HepG2 (cell line): Measurements from ENCODE around the gene PTPRF. TPM values are rescaled to one million over a fixed set of nuclear protein-coding genes. Genes with fewer than 3 reads are reported as not detected.

Source experiments
- ARID2 ChIP-seq: sonication (generic); formaldehyde crosslinking; IDR thresholded peaks from 2 replicates; pipeline ENCODE4 v1.8.1; 2022; ENCODE audit warnings: mild to moderate bottlenecking, missing genetic modification reagents, borderline replicate concordance
- ARID3A ChIP-seq: IDR thresholded peaks from 2 replicates; pipeline ENCODE4 v1.6.1; 2012; ENCODE audit warnings: low read depth, low read length, improper control_type of control experiment
- CC2D1A ChIP-seq: sonication (generic); formaldehyde crosslinking; IDR thresholded peaks from 2 replicates; pipeline ENCODE4 v1.8.1; 2023; ENCODE audit warnings: mild to moderate bottlenecking, missing genetic modification reagents
- FOXA1 ChIP-seq, 2 experiments: fragments of 450-650 bp in 1 of 2; sonication (generic) in 1 of 2; formaldehyde crosslinking in 1 of 2; IDR thresholded peaks; 2 replicates each; pipeline versions ENCODE4 v1.4.0 to v1.6.1; 2016 to 2020; ENCODE audit warnings: missing genetic modification reagents in 1 of 2
- FOXK2 ChIP-seq: fragments of 450-650 bp; IDR thresholded peaks from 2 replicates; pipeline ENCODE4 v1.6.1; 2016
- HIC2 ChIP-seq: sonication (generic); formaldehyde crosslinking; IDR thresholded peaks from 2 replicates; pipeline ENCODE4 v1.9.0; 2022; ENCODE audit warnings: low read depth, missing genetic modification reagents
- NFKB2 ChIP-seq: sonication (generic); formaldehyde crosslinking; IDR thresholded peaks from 2 replicates; pipeline ENCODE4 v1.4.0; 2020; ENCODE audit warnings: missing genetic modification reagents, borderline replicate concordance
- RFXANK ChIP-seq: IDR thresholded peaks from 2 replicates; pipeline ENCODE4 v1.6.1; 2016
- RNF2 ChIP-seq: fragments of 450-650 bp; conservative IDR thresholded peaks from 2 replicates; pipeline ENCODE4 v1.6.1; 2016; ENCODE audit warnings: low read depth
- SP4 ChIP-seq: sonication (generic); formaldehyde crosslinking; IDR thresholded peaks from 2 replicates; pipeline ENCODE4 v1.8.1; 2023; ENCODE audit warnings: mild to moderate bottlenecking, missing genetic modification reagents
- ZFP1 ChIP-seq: IDR thresholded peaks from 2 replicates; pipeline ENCODE4 v1.6.1; 2016
- ZNF263 ChIP-seq: sonication (generic); formaldehyde crosslinking; IDR thresholded peaks from 2 replicates; pipeline ENCODE4 v1.4.0; 2020; ENCODE audit warnings: missing genetic modification reagents
- ZNF552 ChIP-seq: sonication (generic); formaldehyde crosslinking; IDR thresholded peaks from 2 replicates; pipeline ENCODE4 v1.9.0; 2022; ENCODE audit warnings: missing genetic modification reagents, mild to moderate bottlenecking, borderline replicate concordance
- ZSCAN5A ChIP-seq: sonication (generic); formaldehyde crosslinking; IDR thresholded peaks from 2 replicates; pipeline ENCODE4 v1.8.0; 2022; ENCODE audit warnings: mild to moderate bottlenecking, missing genetic modification reagents, borderline replicate concordance
- polyA plus RNA-seq, 8 experiments: library from polyadenylated mRNA; depleted of rRNA in 3 of 8; stranded (reverse) in 7 of 8; unstranded in 1 of 8; fragments of >200 nt; fragmentation: Illumina TruSeq in 4 of 8; extraction: Trizol in 4 of 8; gene quantifications; 2 replicates each; pipeline versions ENCODE4 v1.2.1 to v1.2.3, GENCODE V29; 2011 to 2016; ENCODE audit warnings: low read depth in 4 of 8, missing spikeins in 1 of 8, mixed read lengths in 1 of 8; ENCODE audit not compliant: insufficient read depth in 1 of 8
- total RNA-seq, 5 experiments: library from RNA; depleted of rRNA; stranded (reverse); fragments of >200 nt; fragmentation: Illumina TruSeq; extraction: Trizol; gene quantifications; 2 replicates each; pipeline ENCODE4 v1.2.3, GENCODE V29; 2016; ENCODE audit warnings: low read depth in 1 of 5
- TF ChIP-seq, protein P1 (sequence below), 2 experiments: fragments of 450-650 bp in 1 of 2; sonication (generic) in 1 of 2; formaldehyde crosslinking; IDR thresholded peaks; 2 replicates each; pipeline versions ENCODE4 v1.5.0 to v1.8.0; 2020 to 2022; ENCODE audit warnings: mild to moderate bottlenecking in 1 of 2, missing genetic modification reagents in 1 of 2
- TF ChIP-seq, protein P2 (sequence below): sonication (generic); formaldehyde crosslinking; IDR thresholded peaks from 2 replicates; pipeline ENCODE4 v1.8.1; 2023; ENCODE audit warnings: mild to moderate bottlenecking, missing genetic modification reagents, borderline replicate concordance
- TF ChIP-seq, protein P3 (sequence below): IDR thresholded peaks from 2 replicates; pipeline ENCODE4 v1.6.1; 2016; ENCODE audit warnings: missing compliant biosample characterization, missing genetic modification reagents, borderline replicate concordance

Gene PTPRF
- total and polyA plus RNA-seq, 2 of the 13 experiments (the other 11 are each of a cell fraction or from before 2014, with no cell fraction given), result 55.9 to 167 TPM

DNA sequence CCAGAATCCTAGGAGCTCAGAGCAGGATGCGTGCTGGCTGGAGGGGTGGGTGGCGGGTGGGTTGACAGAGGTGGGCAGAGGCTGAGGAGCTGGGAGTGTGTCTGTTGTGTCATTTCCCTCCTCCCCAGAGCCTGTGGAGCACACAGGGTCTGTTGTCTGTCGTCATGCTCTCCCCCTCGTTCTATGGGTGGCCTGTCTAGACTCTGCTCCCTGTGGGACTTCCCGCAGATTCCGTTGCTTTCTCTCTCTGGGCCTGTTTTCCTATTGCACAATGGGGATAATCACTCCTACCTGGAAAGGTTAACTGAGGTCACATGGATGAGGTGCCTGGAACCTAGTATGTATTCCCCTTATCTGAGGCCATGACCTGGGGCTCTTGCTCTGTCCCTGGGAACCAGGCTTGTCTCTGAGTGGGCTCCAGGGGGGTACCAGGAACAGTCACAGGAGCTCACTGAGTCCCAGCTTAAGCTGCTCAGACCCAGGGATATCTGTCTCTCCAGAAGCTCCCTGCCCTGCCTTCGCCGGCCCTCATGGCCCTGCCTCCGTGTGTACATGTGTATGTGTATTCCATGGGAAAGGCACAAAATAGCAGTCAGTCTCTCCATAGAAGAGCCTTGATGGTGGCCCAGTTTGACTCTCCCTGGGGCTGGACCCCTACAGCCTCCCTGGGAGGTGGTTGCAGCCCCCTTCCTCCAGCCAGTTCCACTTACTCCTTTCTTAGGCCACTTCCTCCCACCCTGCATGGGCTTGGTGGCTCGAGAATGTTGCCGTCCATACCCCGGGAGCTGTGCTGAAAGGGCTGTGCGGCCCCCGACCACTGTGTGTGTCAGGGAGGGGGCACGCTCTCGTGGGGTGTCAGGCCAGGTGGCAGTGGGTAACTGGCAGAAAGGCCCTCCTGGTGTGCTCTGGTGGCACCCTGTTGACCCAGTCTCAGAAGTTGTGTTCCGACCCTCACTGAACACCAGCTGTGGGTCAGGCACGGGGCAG, 17.9 kb downstream of the PTPRF start (continued):
- TF ChIP-seq RNF2, result no peak
- TF ChIP-seq, protein P1, sequence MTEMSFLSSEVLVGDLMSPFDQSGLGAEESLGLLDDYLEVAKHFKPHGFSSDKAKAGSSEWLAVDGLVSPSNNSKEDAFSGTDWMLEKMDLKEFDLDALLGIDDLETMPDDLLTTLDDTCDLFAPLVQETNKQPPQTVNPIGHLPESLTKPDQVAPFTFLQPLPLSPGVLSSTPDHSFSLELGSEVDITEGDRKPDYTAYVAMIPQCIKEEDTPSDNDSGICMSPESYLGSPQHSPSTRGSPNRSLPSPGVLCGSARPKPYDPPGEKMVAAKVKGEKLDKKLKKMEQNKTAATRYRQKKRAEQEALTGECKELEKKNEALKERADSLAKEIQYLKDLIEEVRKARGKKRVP (CRISPR knock-in tag; IDR thresholded peaks at IDR 0.05), result peak in 1 of 2 experiments; percentile 80; a peak in 2 of 4 replicates
- 0 out of 2 replicates have a peak, but pooled peaks have one; percentile 75 for TF ChIP-seq ZSCAN5A (CRISPR knock-in tag)
- TF ChIP-seq HIC2, result peak; percentile 72; the same call in 1 of the 2 replicates
- TF ChIP-seq RFXANK (CRISPR knock-in tag), result no peak; the same call in 1 of the 2 replicates
- peak; percentile 98 for TF ChIP-seq ZNF263 (CRISPR knock-in tag)
- TF ChIP-seq SP4, result peak; percentile 73
- TF ChIP-seq FOXA1 (IDR thresholded peaks at IDR 0.05), result no peak
- TF ChIP-seq FOXA1 (CRISPR knock-in tag; IDR thresholded peaks at IDR 0.05), result peak; percentile 89
- peak; percentile 56; the same call in 1 of the 2 replicates for TF ChIP-seq ARID3A
- peak; percentile 79; the same call in 1 of the 2 replicates for TF ChIP-seq FOXK2
- TF ChIP-seq ZNF552 (CRISPR knock-in tag), result 0 out of 2 replicates have a peak, but pooled peaks have one; percentile 32
- TF ChIP-seq ARID2, result 0 out of 2 replicates have a peak, but pooled peaks have one; percentile 59
- TF ChIP-seq, protein P2, sequence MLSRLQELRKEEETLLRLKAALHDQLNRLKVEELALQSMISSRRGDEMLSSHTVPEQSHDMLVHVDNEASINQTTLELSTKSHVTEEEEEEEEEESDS, result peak; percentile 79; the same call in 1 of the 2 replicates
- peak; percentile 12; the same call in 1 of the 2 replicates for TF ChIP-seq NFKB2 (CRISPR knock-in tag)
- TF ChIP-seq CC2D1A (CRISPR knock-in tag), result 0 out of 2 replicates have a peak, but pooled peaks have one; percentile 64
- peak; percentile 71; the same call in 1 of the 2 replicates for TF ChIP-seq ZFP1 (CRISPR knock-in tag)
- TF ChIP-seq, protein P3, sequence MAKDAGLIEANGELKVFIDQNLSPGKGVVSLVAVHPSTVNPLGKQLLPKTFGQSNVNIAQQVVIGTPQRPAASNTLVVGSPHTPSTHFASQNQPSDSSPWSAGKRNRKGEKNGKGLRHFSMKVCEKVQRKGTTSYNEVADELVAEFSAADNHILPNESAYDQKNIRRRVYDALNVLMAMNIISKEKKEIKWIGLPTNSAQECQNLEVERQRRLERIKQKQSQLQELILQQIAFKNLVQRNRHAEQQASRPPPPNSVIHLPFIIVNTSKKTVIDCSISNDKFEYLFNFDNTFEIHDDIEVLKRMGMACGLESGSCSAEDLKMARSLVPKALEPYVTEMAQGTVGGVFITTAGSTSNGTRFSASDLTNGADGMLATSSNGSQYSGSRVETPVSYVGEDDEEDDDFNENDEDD (CRISPR knock-in tag), result peak; percentile 68
